ENCODE results near the gene BARX2. TPM values are rescaled to one million over a fixed set of nuclear protein-coding genes. Genes with fewer than 3 reads are reported as not detected.

Gene BARX2
- total RNA-seq, 2 experiments from 2014 or later = 0.23 TPM; not detected in 1

- CTCF ChIA-PET = no interaction called here
- Mint-ChIP-seq H3K9me3 (ENCODE audit: low read depth) (no peaks in the 10 kb centered on the region), H3K27me3 (no peaks in the 10 kb centered on the region), H3K4me3 (no peak overlapping the region), H3K36me3 (no peaks in the 10 kb centered on the region), H3K27ac (no peak overlapping the region), H3K4me1 (no peaks in the 10 kb centered on the region)
- no peak for DNase-seq
- no peak for ATAC-seq
These were observed 20.2 kb downstream of the BARX2 start for GRCh38 chr11:129395883-129396282.

DNA sequence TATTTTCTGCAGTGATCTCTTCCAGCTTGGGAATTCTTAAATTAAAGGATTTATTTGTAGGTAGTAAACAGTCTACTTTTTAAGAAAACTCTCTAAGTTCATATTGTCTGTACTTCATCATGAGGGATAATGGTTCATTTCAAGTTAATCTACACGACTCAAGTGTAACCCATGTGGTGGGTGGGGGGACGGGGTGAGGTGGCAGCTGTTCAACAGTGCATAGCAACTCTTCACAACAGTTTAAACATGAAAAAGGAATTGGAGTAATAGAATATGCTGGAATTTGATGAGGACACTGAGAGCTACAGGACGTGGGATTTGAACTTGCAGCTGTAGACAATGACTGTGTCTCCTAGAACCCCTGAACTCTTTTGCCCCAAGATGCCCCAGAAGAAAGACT is 20.8 kb downstream of the BARX2 start:
- CTCF ChIA-PET = interaction anchor here (0.6 kb wide), 1 partner anchor 548 kb away, joined by 3 read pairs; no protein-coding TSS in a partner anchor
- Mint-ChIP-seq H3K4me3 (no peak overlapping the region), H3K27ac (no peak overlapping the region), H3K9me3 (ENCODE audit: low read depth) (no peaks in the 10 kb centered on the region), H3K4me1 (no peaks in the 10 kb centered on the region), H3K36me3 (no peaks in the 10 kb centered on the region), H3K27me3 (no peaks in the 10 kb centered on the region)
- DNase-seq (no peak), ATAC-seq (no peak)

DNA sequence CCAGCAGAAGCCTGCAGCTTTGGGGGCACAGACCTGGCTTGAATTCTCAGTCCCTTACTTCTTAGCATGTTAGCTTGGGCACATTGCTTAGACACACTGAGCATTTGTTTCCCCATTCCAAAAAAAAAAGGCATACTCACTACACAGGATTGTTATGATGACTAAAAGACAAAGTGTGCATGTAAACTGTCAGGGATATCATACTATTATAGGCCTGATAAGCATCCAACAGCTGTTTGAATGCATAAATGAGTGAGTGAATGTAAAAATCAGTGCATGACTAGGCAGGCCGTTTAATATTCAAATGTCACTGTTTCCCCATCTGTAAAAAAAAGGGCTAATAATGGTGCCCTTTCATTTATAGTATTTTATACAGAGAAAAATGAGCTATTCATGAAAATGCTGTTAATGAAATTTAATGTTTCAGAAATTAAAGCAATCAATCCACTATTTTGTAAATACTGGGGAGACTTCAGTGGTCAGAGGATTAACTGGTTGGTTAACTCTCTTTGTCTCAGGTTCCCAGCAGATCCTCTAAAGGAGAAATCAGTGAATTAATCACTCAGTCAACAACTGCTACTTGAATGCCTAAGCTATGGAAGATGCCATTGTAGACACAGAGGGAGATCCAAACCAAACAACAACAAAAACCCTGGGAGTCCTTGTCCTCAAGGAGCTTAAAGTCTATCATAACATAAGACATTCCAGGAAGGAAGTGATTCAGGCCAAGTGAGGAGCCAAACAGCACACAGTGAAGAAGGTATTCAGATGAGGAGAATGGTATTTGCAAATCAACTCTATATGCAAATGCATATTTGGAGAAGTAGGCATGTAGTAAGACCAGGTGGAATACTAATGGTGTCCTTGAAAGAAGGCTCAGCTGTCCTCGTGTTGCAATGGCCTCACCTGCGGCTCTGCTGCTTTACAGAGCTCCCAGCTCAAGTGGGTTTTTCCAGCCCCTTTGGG is 26.8 kb downstream of the BARX2 start:
- ATAC-seq (no peak), DNase-seq (no peak)
- Mint-ChIP-seq H3K27me3 (no peaks in the 10 kb centered on the region), H3K4me3 (no peak overlapping the region), H3K27ac (no peak overlapping the region), H3K9me3 (ENCODE audit: low read depth) (no peaks in the 10 kb centered on the region), H3K36me3 (no peaks in the 10 kb centered on the region), H3K4me1 (no peaks in the 10 kb centered on the region)
- CTCF ChIA-PET = no interaction called here

DNA sequence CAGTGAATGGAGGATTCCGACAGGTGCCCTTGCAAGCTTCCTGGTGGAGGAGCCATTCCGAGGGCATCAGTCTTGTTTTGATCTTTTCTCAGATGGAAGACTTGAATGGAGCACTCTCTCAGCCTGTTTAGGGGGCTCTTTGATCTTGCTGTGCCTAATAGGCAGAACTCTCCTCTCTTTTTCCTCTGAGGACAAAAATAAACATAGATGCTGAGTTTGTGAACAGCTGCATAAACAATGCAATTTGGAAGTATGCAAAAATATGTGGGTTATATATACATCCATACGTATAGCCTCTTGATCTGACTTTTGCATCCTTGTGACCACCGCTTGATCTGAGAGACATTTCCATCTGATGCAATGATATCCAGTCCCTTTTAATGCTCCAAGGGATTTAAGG is 29.1 kb downstream of the BARX2 start:
- Mint-ChIP-seq H3K9me3 (ENCODE audit: low read depth) (no peaks in the 10 kb centered on the region), H3K27me3 (peaks cover 2% of the 10 kb centered on the region), H3K4me1 (no peaks in the 10 kb centered on the region), H3K27ac (no peak overlapping the region), H3K36me3 (no peaks in the 10 kb centered on the region), H3K4me3 (no peak overlapping the region)
- DNase-seq (no peak), ATAC-seq (no peak)
- CTCF ChIA-PET = no interaction called here

GRCh38 chr11:129408865-129409444 is 33.3 kb downstream of the BARX2 start:
- ATAC-seq = no peak
- DNase-seq = no peak
- peaks cover 2% of the 10 kb centered on the region for H3K27me3 Mint-ChIP-seq
- H3K4me1 Mint-ChIP-seq = no peaks in the 10 kb centered on the region
- CTCF ChIA-PET = interaction anchor here (1.1 kb wide), 1 partner anchor 45 kb away, joined by 3 read pairs; no protein-coding TSS in a partner anchor
- no peak overlapping the region for H3K4me3 Mint-ChIP-seq
- H3K9me3 Mint-ChIP-seq (ENCODE audit: low read depth) = no peaks in the 10 kb centered on the region
- no peaks in the 10 kb centered on the region for H3K36me3 Mint-ChIP-seq
- H3K27ac Mint-ChIP-seq = no peak overlapping the region

DNA sequence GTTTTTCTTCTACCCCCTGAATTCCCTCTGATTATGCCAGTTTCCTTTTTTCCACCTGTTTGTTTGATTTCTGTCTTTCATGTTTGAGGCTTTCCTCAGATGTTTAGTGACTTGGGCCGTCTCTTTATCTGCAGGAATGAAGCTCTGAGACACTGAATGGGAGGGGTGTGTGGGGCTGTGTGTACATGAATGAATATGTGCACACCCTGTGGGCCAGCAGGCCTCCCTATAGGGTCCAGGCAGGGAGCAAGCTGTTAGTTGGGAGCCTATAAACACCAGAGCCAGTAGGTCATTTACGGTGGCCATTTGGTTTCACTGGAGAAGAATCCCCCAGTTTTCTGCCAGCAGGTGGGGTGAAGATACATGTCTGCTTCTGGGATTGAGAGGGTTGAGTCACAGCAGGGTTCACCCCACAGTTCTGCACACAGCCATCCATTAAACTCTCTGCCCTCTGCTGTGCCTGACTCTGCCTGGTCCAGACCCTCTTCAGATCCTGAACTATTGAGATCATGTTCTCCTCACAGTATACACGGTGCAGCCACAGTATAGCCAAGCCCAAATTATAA is 34.8 kb downstream of the BARX2 start:
- H3K4me1 Mint-ChIP-seq = no peaks in the 10 kb centered on the region
- no peak overlapping the region for H3K27ac Mint-ChIP-seq
- ATAC-seq (no peak), DNase-seq (no peak)
- H3K4me3 Mint-ChIP-seq = no peak overlapping the region
- peaks cover 2% of the 10 kb centered on the region for H3K27me3 Mint-ChIP-seq
- no peaks in the 10 kb centered on the region for H3K9me3 Mint-ChIP-seq (ENCODE audit: low read depth)
- CTCF ChIA-PET = interaction anchor here (1.1 kb wide), 1 partner anchor 46 kb away, joined by 3 read pairs; no protein-coding TSS in a partner anchor
- no peaks in the 10 kb centered on the region for H3K36me3 Mint-ChIP-seq

DNA sequence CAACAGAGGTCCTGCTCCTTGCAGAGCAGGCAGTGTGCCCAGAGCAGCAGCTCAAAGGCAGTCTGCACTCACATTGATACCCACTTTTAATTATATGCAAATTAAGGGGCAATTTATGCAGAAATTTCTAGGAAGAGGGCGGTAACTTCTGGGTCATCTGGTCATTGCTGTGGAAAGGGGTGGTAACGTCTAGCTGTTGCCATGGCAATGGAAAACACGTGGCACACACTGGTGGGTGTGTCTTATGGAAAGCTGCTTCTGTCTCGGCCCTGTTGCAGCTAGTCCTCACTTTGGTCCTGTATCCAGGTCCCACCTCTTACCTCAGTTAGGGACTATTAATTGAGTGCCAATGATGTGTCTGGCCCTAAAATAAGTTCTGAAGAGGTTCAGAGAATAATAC is 36.8 kb downstream of the BARX2 start:
- Mint-ChIP-seq H3K4me1 (no peaks in the 10 kb centered on the region), H3K9me3 (ENCODE audit: low read depth) (no peaks in the 10 kb centered on the region), H3K36me3 (no peaks in the 10 kb centered on the region), H3K4me3 (no peak overlapping the region), H3K27ac (no peak overlapping the region), H3K27me3 (peaks cover 2% of the 10 kb centered on the region)
- CTCF ChIA-PET = no interaction called here
- DNase-seq = no peak
- ATAC-seq = no peak

- H3K4me3 Mint-ChIP-seq = no peak overlapping the region
- H3K9me3 Mint-ChIP-seq (ENCODE audit: low read depth) = no peaks in the 10 kb centered on the region
- ATAC-seq (no peak), DNase-seq (no peak)
- no peaks in the 10 kb centered on the region for H3K27me3 Mint-ChIP-seq
- H3K36me3 Mint-ChIP-seq = no peaks in the 10 kb centered on the region
- H3K27ac Mint-ChIP-seq = no peak overlapping the region
- CTCF ChIA-PET = interaction anchor here (0.6 kb wide), 1 partner anchor 1593 kb away, joined by 3 read pairs; no protein-coding TSS in a partner anchor
- peaks cover 5% of the 10 kb centered on the region for H3K4me1 Mint-ChIP-seq
These were observed 38.7 kb downstream of the BARX2 start for GRCh38 chr11:129414144-129414872.

DNA sequence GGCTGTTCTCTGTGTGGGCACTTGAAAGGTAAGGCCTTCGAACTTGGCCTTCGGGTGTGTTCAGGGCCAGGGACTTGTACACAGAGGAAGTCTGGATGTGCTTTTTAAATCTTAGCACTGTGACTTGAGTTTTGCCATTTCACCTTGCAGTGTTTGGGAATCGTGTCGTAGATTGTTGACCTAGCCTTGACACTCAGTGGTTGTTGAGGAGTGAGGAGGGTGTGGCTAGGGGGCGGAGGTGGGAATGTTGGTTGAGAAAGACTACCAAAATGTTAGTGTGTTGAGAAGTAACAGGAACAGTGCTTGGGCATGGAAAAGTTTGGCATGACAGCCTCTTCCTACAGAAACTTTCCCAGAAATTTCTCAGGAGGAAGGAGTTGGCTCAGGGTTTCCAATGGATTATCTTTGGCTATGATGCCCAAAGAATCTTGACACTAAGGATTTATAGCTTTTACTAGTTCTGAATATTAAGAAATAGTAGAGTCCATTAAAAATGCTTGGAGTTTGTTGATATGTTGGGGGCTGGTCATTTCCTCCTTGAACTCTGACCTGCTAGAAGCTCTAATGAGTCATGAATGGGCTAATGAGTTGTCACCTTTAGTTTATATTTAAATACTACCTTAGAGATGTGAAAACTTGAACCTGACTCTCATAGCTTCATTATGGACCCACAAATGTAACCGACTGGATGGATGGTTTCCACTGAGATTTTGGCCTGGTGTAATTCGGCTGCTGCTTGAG is 40.6 kb downstream of the BARX2 start:
- ATAC-seq = no peak
- no peak for DNase-seq
- Mint-ChIP-seq H3K36me3 (no peaks in the 10 kb centered on the region), H3K27me3 (no peaks in the 10 kb centered on the region), H3K9me3 (ENCODE audit: low read depth) (no peaks in the 10 kb centered on the region), H3K27ac (no peak overlapping the region), H3K4me1 (peaks cover 5% of the 10 kb centered on the region), H3K4me3 (no peak overlapping the region)
- CTCF ChIA-PET = no interaction called here

- CTCF ChIA-PET = no interaction called here
These were observed 41.8 kb downstream of the BARX2 start for GRCh38 chr11:129417458-129417857.

DNA sequence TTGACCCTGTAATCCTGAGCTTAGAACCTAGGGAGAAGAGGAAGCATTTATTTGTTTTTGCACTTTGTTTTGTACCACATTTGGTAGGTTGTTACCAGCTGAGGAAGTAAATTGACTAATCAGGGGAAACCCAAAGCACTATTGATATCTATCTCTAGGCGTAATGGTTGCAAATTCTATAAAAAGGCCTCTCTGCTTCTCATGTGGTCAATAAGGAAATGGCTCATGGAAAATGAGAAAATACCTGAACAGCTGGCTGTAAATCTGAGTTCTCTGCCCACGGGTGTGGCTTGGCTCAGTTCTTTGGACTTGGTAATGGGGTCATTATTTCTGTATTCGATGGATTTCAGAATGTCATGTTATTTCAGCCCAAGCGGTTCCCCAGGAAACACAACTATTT is 42.4 kb downstream of the BARX2 start:
- DNase-seq (no peak), ATAC-seq (no peak)
- Mint-ChIP-seq H3K27me3 (no peaks in the 10 kb centered on the region), H3K4me3 (no peak overlapping the region), H3K27ac (no peak overlapping the region), H3K36me3 (no peaks in the 10 kb centered on the region), H3K4me1 (peaks cover 5% of the 10 kb centered on the region), H3K9me3 (ENCODE audit: low read depth) (no peaks in the 10 kb centered on the region)
- CTCF ChIA-PET = no interaction called here

More at GRCh38 chr11:129417458-129417857, 41.8 kb downstream of the BARX2 start:
- no peak for DNase-seq
- no peak overlapping the region for H3K27ac Mint-ChIP-seq
- H3K9me3 Mint-ChIP-seq (ENCODE audit: low read depth) = no peaks in the 10 kb centered on the region
- no peaks in the 10 kb centered on the region for H3K27me3 Mint-ChIP-seq
- no peak overlapping the region for H3K4me3 Mint-ChIP-seq
- H3K36me3 Mint-ChIP-seq = no peaks in the 10 kb centered on the region
- H3K4me1 Mint-ChIP-seq = peaks cover 5% of the 10 kb centered on the region
- no peak for ATAC-seq

GRCh38 chr11:129419386-129419785 is 43.7 kb downstream of the BARX2 start:
- Mint-ChIP-seq H3K27ac (no peak overlapping the region), H3K4me3 (no peak overlapping the region), H3K27me3 (no peaks in the 10 kb centered on the region), H3K9me3 (ENCODE audit: low read depth) (no peaks in the 10 kb centered on the region), H3K36me3 (no peaks in the 10 kb centered on the region), H3K4me1 (peaks cover 5% of the 10 kb centered on the region)
- CTCF ChIA-PET = no interaction called here
- ATAC-seq (no peak), DNase-seq (no peak)

- CTCF ChIA-PET = no interaction called here
- H3K27ac Mint-ChIP-seq = no peak overlapping the region
- no peaks in the 10 kb centered on the region for H3K4me1 Mint-ChIP-seq
- no peaks in the 10 kb centered on the region for H3K27me3 Mint-ChIP-seq
- H3K9me3 Mint-ChIP-seq (ENCODE audit: low read depth) = no peaks in the 10 kb centered on the region
- DNase-seq (no peak), ATAC-seq (no peak)
- H3K36me3 Mint-ChIP-seq = no peaks in the 10 kb centered on the region
- H3K4me3 Mint-ChIP-seq = no peak overlapping the region
These were observed 47.8 kb downstream of the BARX2 start for GRCh38 chr11:129423426-129423825.
